GM12892 (cell line): ENCODE measurements around the gene TULP1.

Experiments
- POLR2A ChIP-seq: IDR thresholded peaks from 2 replicates; pipeline ENCODE4 v1.6.1; 2011; ENCODE audit warnings: low read depth, low read length, control low read depth
- POLR2AphosphoS5 ChIP-seq: IDR thresholded peaks from 2 replicates; pipeline ENCODE4 v1.6.1; 2011; ENCODE audit warnings: low read depth, low read length, control low read depth

DNA sequence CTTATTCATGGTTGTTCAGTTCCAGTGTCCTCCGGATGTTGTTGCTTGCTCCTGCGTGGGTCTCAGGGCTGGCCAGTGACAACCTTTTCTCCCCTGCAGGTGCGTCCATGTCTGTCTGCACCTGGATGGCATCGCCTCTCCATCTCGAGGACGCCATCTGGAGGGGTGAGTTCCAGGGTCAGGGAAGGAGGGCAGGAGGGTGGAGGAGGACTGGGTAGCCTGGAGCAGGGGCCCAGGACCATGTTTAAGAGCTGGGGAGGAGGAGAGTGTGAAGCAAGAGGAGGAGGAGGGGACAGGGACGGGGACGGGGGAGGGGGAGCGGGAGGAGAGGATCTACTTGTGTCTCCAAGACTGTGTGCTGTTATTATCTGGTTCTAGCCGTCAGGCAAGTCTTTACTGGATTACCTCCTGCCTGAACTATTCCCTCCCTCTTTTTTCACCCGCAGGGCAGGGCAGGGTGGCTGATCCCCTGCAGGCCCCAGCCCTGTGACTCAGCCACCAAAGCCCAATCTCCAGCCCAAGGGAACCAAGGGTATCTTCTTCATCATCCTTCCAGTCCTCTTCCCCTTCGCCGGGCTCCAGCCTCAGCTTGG is 32.2 kb upstream of the TULP1 start:
- TF ChIP-seq POLR2A: no peak
- TF ChIP-seq POLR2AphosphoS5: no peak
